IMR-90 (cell line): ENCODE measurements around the gene PLXNC1. TPM values are rescaled to one million over a fixed set of nuclear protein-coding genes. Genes with fewer than 3 reads are reported as not detected.

ENCODE experiments used
- ATAC-seq: fragments of 200-7000 bp; cut with Tn5 transposase; 2 replicates; pipeline ENCODE4 v1.9.1; 2020; ENCODE audit warnings: low read depth, mild to moderate bottlenecking, moderate library complexity
- BruUV-seq: library from RNA; stranded (reverse); fragments of 400-500 nt; replicated peaks from 2 replicates; lab custom pipeline; 2021; lab: Mats Ljungman, UMichigan
- CTCF ChIA-PET: fragments of 300-600 bp; formaldehyde crosslinking; extraction: SDS; loops from one replicate; lab custom pipeline; 2021; ENCODE audit warnings: antibody characterized with exemption; lab: Yijun Ruan, JAX
- POLR2A ChIA-PET: fragments of 300-600 bp; sonication (Branson Sonifier 250); formaldehyde crosslinking; loops from one replicate; lab custom pipeline; 2022; ENCODE audit warnings: antibody characterized with exemption; ENCODE audit not compliant: unreplicated experiment; lab: Charles Lee
- DNase-seq: peaks from one replicate; pipeline ENCODE4 v3.0.0; 2013
- H2AFZ ChIP-seq: replicated peaks from 2 replicates; pipeline ENCODE3; 2013; ENCODE audit warnings: low read length, mild to moderate bottlenecking; ENCODE audit not compliant: poor library complexity
- H2AK5ac ChIP-seq: 2 replicates; pipeline ENCODE4 v1.6.1; 2013; ENCODE audit warnings: low read depth, low read length, inconsistent platforms
- H2AK9ac ChIP-seq: replicated peaks from 2 replicates; pipeline ENCODE3; 2013; ENCODE audit warnings: mild to moderate bottlenecking, low read depth, low read length, moderate library complexity; ENCODE audit not compliant: poor library complexity
- H2BK120ac ChIP-seq: 2 replicates; pipeline ENCODE4 v1.6.1; 2013; ENCODE audit warnings: low read depth, low read length, inconsistent platforms
- H2BK15ac ChIP-seq: 3 replicates; pipeline ENCODE4 v1.6.1; 2013; ENCODE audit warnings: low read depth, low read length, inconsistent platforms
- H2BK20ac ChIP-seq: 2 replicates; pipeline ENCODE4 v1.6.1; 2013; ENCODE audit warnings: low read depth, mild to moderate bottlenecking, inconsistent platforms, low read length, moderate library complexity
- H2BK5ac ChIP-seq: 2 replicates; pipeline ENCODE4 v1.6.1; 2013; ENCODE audit warnings: mild to moderate bottlenecking, low read depth, low read length, inconsistent platforms; ENCODE audit not compliant: poor library complexity, severe bottlenecking
- H3K14ac ChIP-seq: replicated peaks from 2 replicates; pipeline ENCODE4 v1.6.1; 2013; ENCODE audit warnings: low read depth, low read length, inconsistent platforms
- H3K18ac ChIP-seq: 2 replicates; pipeline ENCODE4 v1.6.1; 2013; ENCODE audit warnings: low read depth, low read length, control low read depth
- H3K23ac ChIP-seq: 2 replicates; pipeline ENCODE4 v1.6.1; 2013; ENCODE audit warnings: low read depth, low read length, inconsistent platforms
- H3K27ac ChIP-seq: 2 replicates; pipeline ENCODE4 v1.5.1; 2013; ENCODE audit warnings: mild to moderate bottlenecking, control low read depth, low read length; ENCODE audit not compliant: insufficient read depth
- H3K27me3 ChIP-seq: 2 replicates; pipeline ENCODE4 v1.6.1; 2013; ENCODE audit warnings: low read length; ENCODE audit not compliant: control insufficient read depth, insufficient read depth
- H3K36me3 ChIP-seq: 2 replicates; pipeline ENCODE4 v1.6.1; 2013; ENCODE audit warnings: low read length, mixed read lengths; ENCODE audit not compliant: control insufficient read depth, insufficient read depth
- H3K4ac ChIP-seq: 2 replicates; pipeline ENCODE4 v1.6.1; 2013; ENCODE audit warnings: low read depth, low read length, inconsistent platforms
- H3K4me1 ChIP-seq: 2 replicates; pipeline ENCODE4 v1.6.1; 2013; ENCODE audit warnings: low read length, mixed read lengths; ENCODE audit not compliant: control insufficient read depth, insufficient read depth
- H3K4me2 ChIP-seq: 2 replicates; pipeline ENCODE4 v1.6.1; 2013; ENCODE audit warnings: low read depth, mild to moderate bottlenecking, control low read depth, low read length, moderate library complexity
- H3K4me3 ChIP-seq: 2 replicates; pipeline ENCODE4 v1.5.1; 2013; ENCODE audit warnings: low read depth, mild to moderate bottlenecking, control low read depth, low read length, moderate library complexity; ENCODE audit not compliant: insufficient read depth
- H3K56ac ChIP-seq: 2 replicates; pipeline ENCODE4 v1.6.1; 2013; ENCODE audit warnings: low read length, inconsistent platforms; ENCODE audit not compliant: insufficient read depth; ENCODE audit errors: extremely low read depth
- H3K79me1 ChIP-seq, 2 experiments: 2 replicates each; pipeline ENCODE4 v1.6.1; 2013; ENCODE audit warnings: low read length in 2 of 2, inconsistent platforms in 1 of 2, low read depth in 1 of 2
- H3K9ac ChIP-seq: 2 replicates; pipeline ENCODE4 v1.6.1; 2013; ENCODE audit warnings: low read depth, low read length, control low read depth
- H3K9me1 ChIP-seq: 2 replicates; pipeline ENCODE4 v1.6.1; 2013; ENCODE audit warnings: low read length, inconsistent platforms; ENCODE audit not compliant: insufficient read depth
- H3K9me3 ChIP-seq: 2 replicates; pipeline ENCODE4 v1.6.1; 2013; ENCODE audit warnings: low read length; ENCODE audit not compliant: control insufficient read depth, insufficient read depth
- H4K20me1 ChIP-seq: 2 replicates; pipeline ENCODE4 v1.6.1; 2013; ENCODE audit warnings: low read length, inconsistent platforms; ENCODE audit not compliant: insufficient read depth
- H4K5ac ChIP-seq: 2 replicates; pipeline ENCODE4 v1.6.1; 2013; ENCODE audit warnings: mild to moderate bottlenecking, low read depth, low read length, control low read depth
- H4K8ac ChIP-seq, 2 experiments: 2 replicates each; pipeline ENCODE4 v1.6.1; 2013; ENCODE audit warnings: low read depth in 2 of 2, low read length in 2 of 2, control low read depth in 1 of 2, inconsistent platforms in 1 of 2
- H4K91ac ChIP-seq: 2 replicates; pipeline ENCODE4 v1.6.1; 2013; ENCODE audit warnings: low read depth, low read length, inconsistent platforms; ENCODE audit not compliant: insufficient read depth
- CEBPB ChIP-seq: IDR thresholded peaks from 2 replicates; pipeline ENCODE4 v1.6.1; 2012; ENCODE audit warnings: low read depth, low read length, improper control_type of control experiment
- CHD1 ChIP-seq: IDR thresholded peaks from 2 replicates; pipeline ENCODE4 v1.6.1; 2012; ENCODE audit warnings: low read depth, low read length, improper control_type of control experiment
- CTCF ChIP-seq: conservative IDR thresholded peaks from 2 replicates; pipeline ENCODE4 v1.5.1; 2012; ENCODE audit warnings: mild to moderate bottlenecking, low read depth, low read length, improper control_type of control experiment
- ELK1 ChIP-seq: fragments of 150-350 bp; IDR thresholded peaks from 2 replicates; pipeline ENCODE4 v1.6.1; 2016; ENCODE audit warnings: low read depth, mild to moderate bottlenecking, low read length, moderate library complexity, borderline replicate concordance
- MAFK ChIP-seq: IDR thresholded peaks from 2 replicates; pipeline ENCODE4 v1.6.1; 2012; ENCODE audit warnings: low read depth, low read length, improper control_type of control experiment
- MXI1 ChIP-seq: IDR thresholded peaks from 2 replicates; pipeline ENCODE4 v1.6.1; 2012; ENCODE audit warnings: low read depth, mild to moderate bottlenecking, low read length, moderate library complexity, borderline replicate concordance
- NFE2L2 ChIP-seq: fragments of 150-350 bp; IDR thresholded peaks from 2 replicates; pipeline ENCODE4 v1.6.1; 2016; ENCODE audit warnings: low read depth, mild to moderate bottlenecking, low read length
- RAD21 ChIP-seq: IDR thresholded peaks from 2 replicates; pipeline ENCODE4 v1.6.1; 2012; ENCODE audit warnings: low read length, improper control_type of control experiment
- RCOR1 ChIP-seq: IDR thresholded peaks from 2 replicates; pipeline ENCODE4 v1.6.1; 2012; ENCODE audit warnings: mild to moderate bottlenecking, low read length, improper control_type of control experiment; ENCODE audit not compliant: insufficient replicate concordance
- RFX5 ChIP-seq: IDR thresholded peaks from 2 replicates; pipeline ENCODE4 v1.8.0; 2012; ENCODE audit warnings: low read depth, mild to moderate bottlenecking, low read length, moderate library complexity
- SMC3 ChIP-seq: fragments of 150-350 bp; IDR thresholded peaks from 2 replicates; pipeline ENCODE4 v1.6.1; 2016; ENCODE audit warnings: low read depth, mild to moderate bottlenecking, antibody characterized with exemption, low read length, moderate library complexity
- USF2 ChIP-seq: fragments of 150-350 bp; IDR thresholded peaks from 2 replicates; pipeline ENCODE4 v1.6.1; 2017; ENCODE audit warnings: mild to moderate bottlenecking, antibody characterized with exemption, low read length, low read depth
- WGBS, 2 experiments: methylation state at CpG; one replicate each; pipeline versions ENCODE4 v1.1.5 to v1.1.7; 2013; ENCODE audit warnings: missing lambda C conversion rate in 2 of 2; ENCODE audit not compliant: insufficient read length in 1 of 2; ENCODE audit errors: extremely low coverage in 2 of 2; 5-methylcytosine and 5-hydroxymethylcytosine counted together
- dilution Hi-C: fragments of 300-500 bp; cut with HindIII; formaldehyde crosslinking; loops from one replicate; pipeline ENCODE4 v1.14.3; 2018; ENCODE audit warnings: low sequenced_read_pairs; ENCODE audit not compliant: unreplicated experiment
- in situ Hi-C: fragments of 300-500 bp; cut with MboI; formaldehyde crosslinking; loops from 3 replicates; pipeline ENCODE4 v1.14.3; 2019; ENCODE audit warnings: low sequenced_read_pairs, inconsistent platforms, mixed read lengths
- intact Hi-C: fragments of 100-400 bp; cut with micrococcal nuclease; formaldehyde crosslinking; loops from 2 replicates; pipeline ENCODE4 v1.10.0; 2022
- polyA plus RNA-seq, 3 experiments: library from polyadenylated mRNA; depleted of rRNA; stranded (reverse); fragments of >200 nt; gene quantifications; 2 replicates each; pipeline ENCODE4 v1.2.3, GENCODE V29; 2012; ENCODE audit warnings: low replicate concordance in 1 of 3
- total RNA-seq: library from RNA; depleted of rRNA; stranded (reverse); fragments of >200 nt; gene quantifications from 2 replicates; pipeline ENCODE4 v1.2.3, GENCODE V29; 2012

The PLXNC1 gene
- total and polyA plus RNA-seq, 2 of the 4 experiments (the other 2 are of a cell fraction): 1.0 to 1.6 TPM

GRCh38 chr12:94258593-94258992, 110.2 kb downstream of the PLXNC1 start:
- DNase-seq (no peak), ATAC-seq (no peak)
- intact Hi-C loops: no loop called here
- H2AK9ac ChIP-seq: no peak overlapping the region
- H3K23ac ChIP-seq: no peak overlapping the region
- WGBS, 2 experiments: no CpG with 5 or more reads among the region's 2 CpGs
- peaks cover 7% of the 10 kb centered on the region for H3K27me3 ChIP-seq
- H3K9me1 ChIP-seq: peaks cover 2% of the 10 kb centered on the region; the same call in 1 of the 2 replicates
- ChIA-PET POLR2A (no interaction called here), CTCF (no interaction called here)
- H3K9ac ChIP-seq: no peak overlapping the region
- BruUV-seq: no TSS peak
- no peak overlapping the region for H3K4me3 ChIP-seq
- TF ChIP-seq CTCF (no peak), RAD21 (no peak), USF2 (no peak), SMC3 (no peak), CEBPB (no peak), ELK1 (no peak), MAFK (no peak), NFE2L2 (no peak), CHD1 (no peak), RFX5 (no peak), MXI1 (no peak), RCOR1 (no peak)
- in situ Hi-C loops: no loop called here
- H3K56ac ChIP-seq: no peak overlapping the region
- no peak overlapping the region for H3K18ac ChIP-seq
- no peak overlapping the region for H2BK20ac ChIP-seq
- no peaks in the 10 kb centered on the region for H3K79me1 ChIP-seq
- no peaks in the 10 kb centered on the region for H3K9me3 ChIP-seq
- no peak overlapping the region for H4K8ac ChIP-seq
- H3K27ac ChIP-seq: no peak overlapping the region
- no peak overlapping the region for H3K4ac ChIP-seq
- no peak overlapping the region for H3K14ac ChIP-seq
- no peak overlapping the region for H3K4me2 ChIP-seq
- peaks cover 5% of the 10 kb centered on the region for H3K4me1 ChIP-seq
- no peak overlapping the region for H4K5ac ChIP-seq
- no peaks in the 10 kb centered on the region for H4K20me1 ChIP-seq
- H2BK15ac ChIP-seq: no peak overlapping the region
- H4K91ac ChIP-seq: no peak overlapping the region
- no peak overlapping the region for H2AK5ac ChIP-seq
- dilution Hi-C loops: no loop called here
- H3K36me3 ChIP-seq: no peaks in the 10 kb centered on the region
- H2AFZ ChIP-seq: no peak overlapping the region
- H2BK5ac ChIP-seq: no peak overlapping the region
- H2BK120ac ChIP-seq: no peak overlapping the region
